ENCODE data around the gene SIK3.

SIK3 gene

GRCh38 chr11:117010808-117011540 lies 87.3 kb downstream of the SIK3 start:
- DNase-seq (ENCODE audit: low read depth in 2 of 3, low spot score in 2 of 3): no peak

GRCh38 chr11:117009905-117010605 lies 88.2 kb downstream of the SIK3 start:
- no peak for DNase-seq (ENCODE audit: low read depth in 2 of 3, low spot score in 2 of 3)

GRCh38 chr11:117005758-117006157 lies 92.5 kb downstream of the SIK3 start:
- DNase-seq (ENCODE audit: low read depth in 2 of 3, low spot score in 2 of 3): no peak

GRCh38 chr11:117002639-117003299 lies 95.5 kb downstream of the SIK3 start:
- DNase-seq (ENCODE audit: low read depth in 2 of 3, low spot score in 2 of 3): no peak

GRCh38 chr11:117000014-117000737 lies 98.1 kb downstream of the SIK3 start:
- no peak for DNase-seq (ENCODE audit: low read depth in 2 of 3, low spot score in 2 of 3)

GRCh38 chr11:116997071-116997470 lies 101.2 kb downstream of the SIK3 start:
- DNase-seq (ENCODE audit: low read depth in 2 of 3, low spot score in 2 of 3): no peak

- DNase-seq (ENCODE audit: low read depth in 2 of 3, low spot score in 2 of 3): no peak
These were observed 104.0 kb downstream of the SIK3 start for GRCh38 chr11:116994195-116994594.

- no peak for DNase-seq (ENCODE audit: low read depth in 2 of 3, low spot score in 2 of 3)
These were observed 104.6 kb downstream of the SIK3 start for GRCh38 chr11:116993599-116993998.

- DNase-seq (ENCODE audit: low read depth in 2 of 3, low spot score in 2 of 3): no peak
These were observed 106.7 kb downstream of the SIK3 start for GRCh38 chr11:116991491-116991890.

- no peak for DNase-seq (ENCODE audit: low read depth in 2 of 3, low spot score in 2 of 3)
These were observed 107.4 kb downstream of the SIK3 start for GRCh38 chr11:116990811-116991210.

GRCh38 chr11:116990061-116990473 lies 108.2 kb downstream of the SIK3 start:
- no peak for DNase-seq (ENCODE audit: low read depth in 2 of 3, low spot score in 2 of 3)

GRCh38 chr11:116989184-116989583 lies 109.0 kb downstream of the SIK3 start:
- DNase-seq (ENCODE audit: low read depth in 2 of 3, low spot score in 2 of 3): no peak

GRCh38 chr11:116986521-116987105 lies 111.6 kb downstream of the SIK3 start:
- no peak for DNase-seq (ENCODE audit: low read depth in 2 of 3, low spot score in 2 of 3)

GRCh38 chr11:116984589-116984988 lies 113.6 kb downstream of the SIK3 start:
- DNase-seq (ENCODE audit: low read depth in 2 of 3, low spot score in 2 of 3): no peak

GRCh38 chr11:116984186-116984585 lies 114.0 kb downstream of the SIK3 start:
- DNase-seq (ENCODE audit: low read depth in 2 of 3, low spot score in 2 of 3): no peak

- no peak for DNase-seq (ENCODE audit: low read depth in 2 of 3, low spot score in 2 of 3)
These were observed 116.9 kb downstream of the SIK3 start for GRCh38 chr11:116981266-116981885.

GRCh38 chr11:116980136-116980793 lies 118.0 kb downstream of the SIK3 start:
- DNase-seq (ENCODE audit: low read depth in 2 of 3, low spot score in 2 of 3): no peak

- no peak for DNase-seq (ENCODE audit: low read depth in 2 of 3, low spot score in 2 of 3)
These were observed 121.2 kb downstream of the SIK3 start for GRCh38 chr11:116976941-116977570.

- DNase-seq (ENCODE audit: low read depth in 2 of 3, low spot score in 2 of 3): no peak
These were observed 122.6 kb downstream of the SIK3 start for GRCh38 chr11:116975661-116976060.

GRCh38 chr11:116973270-116973669 lies 125.0 kb downstream of the SIK3 start:
- no peak for DNase-seq (ENCODE audit: low read depth in 2 of 3, low spot score in 2 of 3)
